Nephron progenitor cell (in vitro differentiated cells): ENCODE data around the gene LDLRAD3.
A peak's percentile ranks its signal among the peaks of the same experiment; 100 is the strongest.

ENCODE experiments used
- DNase-seq: peaks from one replicate; pipeline ENCODE4 v3.0.0; 2021
- H3K27ac Mint-ChIP-seq: 2 replicates; pipeline ENCODE4 v1.8.0; 2021; ENCODE audit warnings: mild to moderate bottlenecking, moderate library complexity, mixed read lengths
- H3K27me3 Mint-ChIP-seq: 2 replicates; pipeline ENCODE4 v1.8.0; 2021; ENCODE audit warnings: mild to moderate bottlenecking, low read depth, mixed read lengths; ENCODE audit not compliant: poor library complexity
- H3K36me3 Mint-ChIP-seq: 2 replicates; pipeline ENCODE4 v1.8.0; 2021; ENCODE audit warnings: low read depth, mixed read lengths
- H3K4me1 Mint-ChIP-seq: 2 replicates; pipeline ENCODE4 v1.8.0; 2021; ENCODE audit warnings: mixed read lengths
- H3K4me3 Mint-ChIP-seq: 2 replicates; pipeline ENCODE4 v1.8.0; 2021; ENCODE audit warnings: mild to moderate bottlenecking, moderate library complexity, mixed read lengths
- H3K9me3 Mint-ChIP-seq: 2 replicates; pipeline ENCODE4 v1.8.0; 2021; ENCODE audit warnings: mild to moderate bottlenecking, moderate library complexity, mixed read lengths
- TF ChIP-seq, protein P1 (sequence below): fragments of 200-600 bp; sonication (generic); IDR thresholded peaks from 2 replicates; pipeline ENCODE4 v1.5.0; 2021; ENCODE audit warnings: antibody characterized with exemption

LDLRAD3 gene

DNA sequence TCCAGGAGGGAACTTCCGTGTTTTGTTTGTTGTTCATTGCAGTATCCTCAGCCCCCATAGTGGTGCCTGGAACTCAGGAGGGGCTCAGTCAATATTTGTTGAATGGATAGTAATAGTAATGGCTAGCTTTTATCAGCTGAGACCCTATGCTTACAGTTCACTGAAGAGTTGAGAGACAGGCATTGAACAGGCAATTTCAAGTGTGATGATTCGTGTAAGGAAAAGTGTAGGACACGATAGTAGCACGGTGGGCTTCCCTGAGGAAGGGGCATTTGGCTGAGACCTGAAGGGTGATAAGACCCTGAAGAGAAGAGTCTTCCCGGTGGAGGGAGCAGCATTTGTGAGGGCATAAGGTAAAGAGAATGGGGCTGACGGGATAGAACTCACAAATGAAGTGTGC is 186.1 kb downstream of the LDLRAD3 start:
- no peak for DNase-seq
- H3K4me1 Mint-ChIP-seq: peaks cover 25% of the 10 kb centered on the region
- no peak overlapping the region for H3K27ac Mint-ChIP-seq
- peaks cover 13% of the 10 kb centered on the region for H3K36me3 Mint-ChIP-seq
- no peak overlapping the region for H3K4me3 Mint-ChIP-seq
- TF ChIP-seq, protein P1, sequence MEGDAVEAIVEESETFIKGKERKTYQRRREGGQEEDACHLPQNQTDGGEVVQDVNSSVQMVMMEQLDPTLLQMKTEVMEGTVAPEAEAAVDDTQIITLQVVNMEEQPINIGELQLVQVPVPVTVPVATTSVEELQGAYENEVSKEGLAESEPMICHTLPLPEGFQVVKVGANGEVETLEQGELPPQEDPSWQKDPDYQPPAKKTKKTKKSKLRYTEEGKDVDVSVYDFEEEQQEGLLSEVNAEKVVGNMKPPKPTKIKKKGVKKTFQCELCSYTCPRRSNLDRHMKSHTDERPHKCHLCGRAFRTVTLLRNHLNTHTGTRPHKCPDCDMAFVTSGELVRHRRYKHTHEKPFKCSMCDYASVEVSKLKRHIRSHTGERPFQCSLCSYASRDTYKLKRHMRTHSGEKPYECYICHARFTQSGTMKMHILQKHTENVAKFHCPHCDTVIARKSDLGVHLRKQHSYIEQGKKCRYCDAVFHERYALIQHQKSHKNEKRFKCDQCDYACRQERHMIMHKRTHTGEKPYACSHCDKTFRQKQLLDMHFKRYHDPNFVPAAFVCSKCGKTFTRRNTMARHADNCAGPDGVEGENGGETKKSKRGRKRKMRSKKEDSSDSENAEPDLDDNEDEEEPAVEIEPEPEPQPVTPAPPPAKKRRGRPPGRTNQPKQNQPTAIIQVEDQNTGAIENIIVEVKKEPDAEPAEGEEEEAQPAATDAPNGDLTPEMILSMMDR: no peak
- no peaks in the 10 kb centered on the region for H3K9me3 Mint-ChIP-seq
- peaks cover 2% of the 10 kb centered on the region for H3K27me3 Mint-ChIP-seq

DNA sequence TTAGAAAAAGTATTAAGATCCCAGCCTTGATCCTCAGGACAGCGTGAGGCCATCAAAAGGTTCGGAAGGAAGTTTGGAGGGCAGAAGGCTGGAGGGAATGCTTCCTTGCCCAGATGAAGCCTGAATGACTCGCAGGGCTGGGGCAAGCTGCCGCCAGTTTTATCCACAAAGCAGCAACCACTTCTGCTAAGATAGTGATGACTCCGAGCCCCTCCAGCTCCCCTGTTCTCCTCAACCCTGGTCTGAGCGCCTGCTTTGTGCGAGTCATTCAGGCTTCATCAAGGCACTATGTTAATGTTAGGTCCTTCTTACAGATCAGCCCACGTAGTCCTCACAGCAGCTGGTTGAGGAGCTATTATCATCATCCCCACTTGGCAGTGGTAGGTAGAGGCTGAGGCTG is 186.5 kb downstream of the LDLRAD3 start:
- Mint-ChIP-seq H3K27me3 (peaks cover 2% of the 10 kb centered on the region), H3K9me3 (no peaks in the 10 kb centered on the region), H3K4me3 (no peak overlapping the region), H3K4me1 (peaks cover 30% of the 10 kb centered on the region), H3K36me3 (peaks cover 8% of the 10 kb centered on the region), H3K27ac (no peak overlapping the region)
- no peak for DNase-seq
- TF ChIP-seq, protein P1: no peak

DNA sequence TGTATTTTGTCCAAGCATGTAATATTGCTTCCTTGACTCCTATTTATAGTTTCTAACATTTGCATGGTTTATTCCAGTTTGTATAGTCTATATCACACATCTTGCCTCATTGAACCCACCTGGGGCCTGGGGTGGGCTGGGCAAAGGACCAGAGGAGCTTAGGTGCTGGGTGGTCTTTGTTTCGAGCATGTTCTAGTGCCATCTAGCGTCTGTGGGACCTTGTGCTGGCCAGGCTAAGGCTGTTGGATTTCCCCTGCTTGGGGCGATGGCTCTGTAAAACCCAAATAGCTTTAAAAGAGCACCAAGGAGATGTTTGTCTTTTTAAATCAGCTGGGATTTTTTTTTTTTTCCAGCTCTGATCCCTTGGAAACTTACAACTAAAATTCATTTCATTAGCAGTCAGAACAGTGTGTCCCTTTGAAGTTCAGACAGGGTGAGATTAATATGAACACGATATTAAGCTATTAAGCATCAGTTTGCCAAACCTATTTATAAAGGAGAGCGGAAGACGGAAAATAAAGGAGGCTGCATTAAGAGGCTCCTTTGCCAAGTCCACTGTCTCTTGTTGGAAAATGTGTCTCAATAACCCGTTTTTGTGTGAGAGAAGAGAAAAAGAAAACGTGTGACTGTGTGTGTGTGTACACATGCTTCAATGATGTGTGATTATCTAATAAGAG is 188.0 kb downstream of the LDLRAD3 start:
- peaks cover 15% of the 10 kb centered on the region for H3K36me3 Mint-ChIP-seq
- peak; percentile 48 for DNase-seq
- H3K27ac Mint-ChIP-seq: no peak overlapping the region
- H3K9me3 Mint-ChIP-seq: no peaks in the 10 kb centered on the region
- no peak overlapping the region for H3K4me3 Mint-ChIP-seq
- H3K4me1 Mint-ChIP-seq: peaks cover 29% of the 10 kb centered on the region
- TF ChIP-seq, protein P1: peak; percentile 64
- H3K27me3 Mint-ChIP-seq: no peaks in the 10 kb centered on the region

DNA sequence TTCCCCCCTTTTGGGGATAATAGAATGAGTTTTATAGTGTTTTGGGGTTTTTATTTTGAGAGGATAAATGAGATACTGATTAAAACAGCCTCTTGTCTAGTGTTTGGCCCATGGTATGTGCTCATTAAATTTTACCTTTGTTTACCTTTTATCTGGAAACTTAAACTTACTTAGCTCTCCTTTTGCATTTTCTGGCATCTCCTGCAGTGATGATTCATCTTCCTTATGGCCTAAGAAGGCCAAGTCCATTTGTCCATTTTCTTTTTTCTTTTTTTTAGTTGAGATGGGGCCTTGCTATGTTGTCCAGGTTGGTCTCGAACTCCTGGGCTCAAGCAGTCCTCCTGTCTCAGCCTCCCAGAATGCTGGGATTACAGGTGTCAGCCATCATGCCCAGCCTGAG is 189.1 kb downstream of the LDLRAD3 start:
- no peak for DNase-seq
- H3K36me3 Mint-ChIP-seq: peaks cover 15% of the 10 kb centered on the region
- no peaks in the 10 kb centered on the region for H3K9me3 Mint-ChIP-seq
- H3K4me1 Mint-ChIP-seq: peaks cover 29% of the 10 kb centered on the region
- H3K27me3 Mint-ChIP-seq: no peaks in the 10 kb centered on the region
- no peak overlapping the region for H3K27ac Mint-ChIP-seq
- H3K4me3 Mint-ChIP-seq: no peak overlapping the region
- TF ChIP-seq, protein P1: no peak

DNA sequence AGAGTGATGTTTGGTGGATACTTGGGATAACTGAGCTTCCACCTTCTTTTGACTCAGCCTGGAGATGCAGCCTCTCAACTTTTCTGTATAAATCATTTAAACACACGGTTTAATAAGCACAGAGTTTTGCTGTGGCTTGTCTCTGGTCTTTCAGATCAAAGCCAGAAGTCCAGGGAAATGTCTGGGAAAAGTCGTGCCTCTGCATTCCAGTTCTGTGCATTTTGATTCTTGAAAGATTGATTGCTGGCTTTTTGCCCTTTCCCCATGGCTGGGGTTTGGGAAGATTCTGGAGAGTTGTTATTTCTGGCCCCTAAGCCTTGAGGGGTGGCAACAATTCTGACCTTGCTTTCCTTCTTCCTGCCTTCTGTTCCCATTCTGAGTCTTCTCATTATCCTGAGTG is 191.2 kb downstream of the LDLRAD3 start:
- TF ChIP-seq, protein P1: no peak
- H3K27me3 Mint-ChIP-seq: no peaks in the 10 kb centered on the region
- DNase-seq: peak; percentile 20
- H3K9me3 Mint-ChIP-seq: no peaks in the 10 kb centered on the region
- H3K4me3 Mint-ChIP-seq: no peak overlapping the region
- peaks cover 10% of the 10 kb centered on the region for H3K36me3 Mint-ChIP-seq
- H3K4me1 Mint-ChIP-seq: peaks cover 37% of the 10 kb centered on the region
- H3K27ac Mint-ChIP-seq: peak overlapping the region; percentile 66

DNA sequence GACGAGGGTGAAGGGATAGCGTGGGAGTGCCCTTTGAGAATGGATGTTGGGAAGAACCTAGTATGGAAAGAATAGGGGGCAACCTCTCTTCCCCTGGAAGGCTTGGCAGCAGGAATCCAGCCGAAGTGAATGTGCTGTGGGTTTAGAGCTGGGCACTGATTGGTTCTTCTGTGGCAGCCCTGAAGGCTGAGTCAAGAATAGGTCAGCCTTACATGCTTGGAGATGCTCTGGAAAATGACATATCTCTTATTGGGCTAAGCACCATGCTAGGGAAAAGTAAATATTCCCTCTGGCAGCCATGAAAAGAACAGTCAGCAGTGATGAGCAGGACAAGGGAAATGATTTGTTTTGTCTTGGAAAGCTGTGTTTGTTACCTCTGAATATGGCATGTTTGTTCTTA is 195.9 kb downstream of the LDLRAD3 start:
- no peaks in the 10 kb centered on the region for H3K27me3 Mint-ChIP-seq
- peaks cover 47% of the 10 kb centered on the region for H3K4me1 Mint-ChIP-seq
- H3K27ac Mint-ChIP-seq: no peak overlapping the region
- H3K4me3 Mint-ChIP-seq: no peak overlapping the region
- peaks cover 13% of the 10 kb centered on the region for H3K9me3 Mint-ChIP-seq
- no peak for DNase-seq
- H3K36me3 Mint-ChIP-seq: peaks cover 17% of the 10 kb centered on the region
- TF ChIP-seq, protein P1: no peak
